Glutamatergic neuron (in vitro differentiated cells): ENCODE results near the gene SLC27A1. TPM values are rescaled to one million over a fixed set of nuclear protein-coding genes. Genes with fewer than 3 reads are reported as not detected.

ENCODE experiments used
- DNase-seq: peaks from one replicate; pipeline ENCODE4 v3.0.0; 2022
- H3K27ac Mint-ChIP-seq: one replicate; pipeline ENCODE4 v1.8.0; 2020; ENCODE audit warnings: mild to moderate bottlenecking, mixed read lengths, inconsistent platforms; ENCODE audit not compliant: unreplicated experiment
- H3K27me3 Mint-ChIP-seq: one replicate; pipeline ENCODE4 v1.8.0; 2020; ENCODE audit warnings: mild to moderate bottlenecking, moderate library complexity, mixed read lengths, inconsistent platforms; ENCODE audit not compliant: unreplicated experiment
- H3K36me3 Mint-ChIP-seq: one replicate; pipeline ENCODE4 v1.8.0; 2020; ENCODE audit warnings: mild to moderate bottlenecking, mixed read lengths, inconsistent platforms; ENCODE audit not compliant: unreplicated experiment
- H3K4me1 Mint-ChIP-seq: one replicate; pipeline ENCODE4 v1.8.0; 2020; ENCODE audit warnings: mild to moderate bottlenecking, low read depth, mixed read lengths, inconsistent platforms; ENCODE audit not compliant: unreplicated experiment
- H3K4me3 Mint-ChIP-seq: one replicate; pipeline ENCODE4 v1.8.0; 2020; ENCODE audit warnings: mild to moderate bottlenecking, mixed read lengths, inconsistent platforms; ENCODE audit not compliant: unreplicated experiment
- H3K9me3 Mint-ChIP-seq: one replicate; pipeline ENCODE4 v1.8.0; 2020; ENCODE audit warnings: mild to moderate bottlenecking, moderate library complexity, mixed read lengths, inconsistent platforms; ENCODE audit not compliant: unreplicated experiment
- total RNA-seq: library from RNA; stranded (reverse); fragmentation: NEBNext Ultra II Directional; extraction: Animal tissue kit (Norgen Biotek cat#: 25700); gene quantifications from one replicate; pipeline ENCODE4 v1.2.1, GENCODE V29; 2021; ENCODE audit not compliant: unreplicated experiment
- TF ChIP-seq, protein P1 (sequence below): fragments of 200-600 bp; sonication (generic); IDR thresholded peaks from one replicate; pipeline ENCODE4 v1.5.0; 2021; ENCODE audit not compliant: partially characterized antibody, unreplicated experiment

SLC27A1 gene
- total RNA-seq, 1 donor from 2014 or later: 16.9 TPM

DNA sequence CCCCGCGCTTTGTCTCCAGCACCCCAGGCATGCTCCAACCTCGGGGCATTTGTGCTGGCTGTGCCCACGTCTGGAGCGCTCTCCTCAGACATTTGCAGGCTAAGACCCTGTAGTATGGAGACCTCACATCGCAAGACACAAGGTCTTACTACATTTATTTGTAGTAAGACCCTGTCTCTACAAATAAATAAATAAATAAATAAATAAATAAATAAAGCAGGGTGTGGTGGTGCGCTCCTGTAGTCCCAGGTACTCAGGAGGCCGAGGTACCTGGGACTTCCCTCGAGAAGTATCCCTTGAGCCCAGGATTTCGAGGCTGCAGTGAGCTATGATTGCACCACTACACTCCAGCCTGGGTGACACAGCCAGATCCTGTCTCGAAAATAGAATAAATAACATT lies 14.2 kb upstream of the SLC27A1 start:
- no peak for DNase-seq
- peaks cover 4% of the 10 kb centered on the region for H3K9me3 Mint-ChIP-seq
- H3K36me3 Mint-ChIP-seq: no peaks in the 10 kb centered on the region
- TF ChIP-seq, protein P1, sequence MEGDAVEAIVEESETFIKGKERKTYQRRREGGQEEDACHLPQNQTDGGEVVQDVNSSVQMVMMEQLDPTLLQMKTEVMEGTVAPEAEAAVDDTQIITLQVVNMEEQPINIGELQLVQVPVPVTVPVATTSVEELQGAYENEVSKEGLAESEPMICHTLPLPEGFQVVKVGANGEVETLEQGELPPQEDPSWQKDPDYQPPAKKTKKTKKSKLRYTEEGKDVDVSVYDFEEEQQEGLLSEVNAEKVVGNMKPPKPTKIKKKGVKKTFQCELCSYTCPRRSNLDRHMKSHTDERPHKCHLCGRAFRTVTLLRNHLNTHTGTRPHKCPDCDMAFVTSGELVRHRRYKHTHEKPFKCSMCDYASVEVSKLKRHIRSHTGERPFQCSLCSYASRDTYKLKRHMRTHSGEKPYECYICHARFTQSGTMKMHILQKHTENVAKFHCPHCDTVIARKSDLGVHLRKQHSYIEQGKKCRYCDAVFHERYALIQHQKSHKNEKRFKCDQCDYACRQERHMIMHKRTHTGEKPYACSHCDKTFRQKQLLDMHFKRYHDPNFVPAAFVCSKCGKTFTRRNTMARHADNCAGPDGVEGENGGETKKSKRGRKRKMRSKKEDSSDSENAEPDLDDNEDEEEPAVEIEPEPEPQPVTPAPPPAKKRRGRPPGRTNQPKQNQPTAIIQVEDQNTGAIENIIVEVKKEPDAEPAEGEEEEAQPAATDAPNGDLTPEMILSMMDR: no peak
- H3K4me1 Mint-ChIP-seq: peaks cover 2% of the 10 kb centered on the region
- H3K27me3 Mint-ChIP-seq: peaks cover 4% of the 10 kb centered on the region
- no peak overlapping the region for H3K27ac Mint-ChIP-seq
- no peak overlapping the region for H3K4me3 Mint-ChIP-seq

DNA sequence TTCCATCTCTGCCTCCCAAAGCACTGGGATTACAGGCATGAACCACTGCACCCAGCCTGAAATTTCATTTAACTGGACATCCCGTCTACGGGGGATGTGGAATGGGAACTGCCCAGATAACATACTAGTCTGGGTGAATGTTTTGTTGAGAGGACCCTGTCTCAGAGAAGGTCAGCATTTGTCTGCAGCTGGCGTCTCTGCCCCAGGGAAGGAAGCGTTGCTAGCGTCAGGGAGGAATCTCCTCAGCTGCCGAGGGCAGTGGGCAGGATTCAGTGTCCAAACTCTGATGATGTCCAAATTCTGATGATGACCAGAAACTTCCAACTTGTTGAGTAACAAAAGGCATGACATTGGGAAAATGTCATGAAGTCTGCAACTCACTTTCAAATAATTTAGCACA lies 12.7 kb upstream of the SLC27A1 start:
- DNase-seq: no peak
- Mint-ChIP-seq H3K4me1 (peaks cover 2% of the 10 kb centered on the region), H3K4me3 (no peak overlapping the region), H3K36me3 (no peaks in the 10 kb centered on the region), H3K27me3 (peaks cover 4% of the 10 kb centered on the region), H3K9me3 (peaks cover 4% of the 10 kb centered on the region), H3K27ac (no peak overlapping the region)
- TF ChIP-seq, protein P1: no peak

DNA sequence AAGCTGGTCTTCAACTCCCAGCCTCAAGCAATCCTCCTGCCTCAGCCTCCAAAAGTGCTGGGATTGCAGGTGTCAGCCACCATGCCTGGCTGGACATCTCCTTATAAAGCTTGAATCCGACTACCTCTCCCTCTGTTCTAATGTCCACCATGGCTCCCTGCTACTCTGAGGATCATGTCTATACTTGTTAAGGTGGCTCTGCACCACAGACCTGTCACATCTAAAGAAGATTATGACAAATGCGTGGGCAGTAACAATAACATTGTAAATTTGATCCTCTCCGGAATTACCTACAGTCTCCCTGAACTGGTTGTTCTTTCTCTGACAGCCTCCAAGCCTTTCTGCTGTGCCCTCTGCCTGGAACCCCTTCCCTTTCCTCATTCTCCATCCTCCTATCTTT lies 11.4 kb upstream of the SLC27A1 start:
- DNase-seq: no peak
- TF ChIP-seq, protein P1: no peak
- H3K4me1 Mint-ChIP-seq: peaks cover 2% of the 10 kb centered on the region
- peaks cover 4% of the 10 kb centered on the region for H3K27me3 Mint-ChIP-seq
- H3K9me3 Mint-ChIP-seq: no peaks in the 10 kb centered on the region
- H3K36me3 Mint-ChIP-seq: no peaks in the 10 kb centered on the region
- H3K4me3 Mint-ChIP-seq: no peak overlapping the region
- no peak overlapping the region for H3K27ac Mint-ChIP-seq

DNA sequence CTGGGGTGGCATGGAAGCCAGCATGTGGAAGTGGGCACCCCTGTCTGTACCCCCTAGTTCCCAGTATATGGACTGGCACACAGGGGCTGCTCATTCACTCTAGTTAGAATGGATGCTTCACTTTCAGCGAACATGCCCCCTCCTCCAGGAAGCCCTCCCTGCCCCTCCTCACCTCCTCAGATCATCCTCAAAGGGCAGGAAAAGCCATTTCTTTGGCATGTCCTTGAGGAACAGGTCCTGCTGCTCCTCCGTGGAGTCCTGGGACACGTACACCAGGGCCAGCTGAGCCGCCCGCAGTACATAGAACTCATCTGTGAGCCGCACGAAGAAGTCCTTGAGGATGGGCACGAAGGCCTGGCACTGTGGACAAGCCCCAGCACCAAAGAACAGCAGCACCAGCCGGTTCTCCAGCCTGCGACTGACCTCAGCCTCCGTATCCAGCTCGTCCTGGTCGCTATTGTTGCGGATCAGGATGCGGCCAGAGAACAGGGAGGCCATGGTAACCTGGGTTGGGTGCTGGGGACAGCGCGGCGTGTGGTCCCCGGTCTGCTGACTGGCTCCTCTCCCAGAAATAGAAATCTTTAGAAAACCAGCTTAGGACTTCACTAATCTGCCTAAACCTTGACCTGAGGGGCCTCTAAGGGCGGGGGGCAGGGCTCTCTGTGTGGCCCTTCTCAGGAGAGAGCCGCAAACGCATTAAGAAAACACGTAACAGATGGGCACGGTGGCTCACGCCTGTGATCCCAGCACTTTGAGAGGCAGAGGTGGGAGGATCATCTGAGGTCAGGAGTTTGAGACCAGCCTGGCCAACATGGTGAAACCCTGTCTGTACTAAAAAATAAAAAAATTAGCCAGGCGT lies 9.7 kb upstream of the SLC27A1 start, which contains the start of gene NXNL1:
TSS of gene NXNL1 (minus strand) at position 555 of the 859 bp plus-strand sequence. CDS start at position 498, 57 bp downstream.
- H3K9me3 Mint-ChIP-seq: no peaks in the 10 kb centered on the region
- H3K4me3 Mint-ChIP-seq: no peak within 1 kb of the TSS
- no peaks in the 10 kb centered on the region for H3K36me3 Mint-ChIP-seq
- no peak for DNase-seq
- no peak within 1 kb of the TSS for H3K27ac Mint-ChIP-seq
- TF ChIP-seq, protein P1: no peak
- no peaks in the 10 kb centered on the region for H3K27me3 Mint-ChIP-seq
- no peaks in the 10 kb centered on the region for H3K4me1 Mint-ChIP-seq

DNA sequence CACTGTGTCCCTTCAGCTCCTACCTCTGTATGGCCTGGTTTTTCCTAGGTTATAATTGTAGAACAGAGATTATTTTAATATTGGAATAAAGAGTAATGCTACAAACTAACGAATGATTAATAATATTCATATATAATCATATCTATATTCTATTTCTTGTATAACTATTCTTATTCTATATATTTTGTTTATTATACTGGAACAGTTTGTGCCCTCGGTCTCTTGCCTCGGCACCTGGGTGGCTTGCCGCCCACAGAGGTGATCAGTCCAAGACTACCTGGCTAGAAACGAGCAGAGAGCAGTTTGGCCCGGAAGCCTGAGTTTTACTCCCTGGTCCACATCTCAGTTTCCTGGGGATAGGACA lies 3.9 kb upstream of the SLC27A1 start:
- no peak overlapping the region for H3K4me3 Mint-ChIP-seq
- H3K27me3 Mint-ChIP-seq: peaks cover 5% of the 10 kb centered on the region
- peaks cover 6% of the 10 kb centered on the region for H3K4me1 Mint-ChIP-seq
- no peak overlapping the region for H3K27ac Mint-ChIP-seq
- H3K9me3 Mint-ChIP-seq: peaks cover 6% of the 10 kb centered on the region
- TF ChIP-seq, protein P1: peak; percentile 44
- no peaks in the 10 kb centered on the region for H3K36me3 Mint-ChIP-seq
- DNase-seq: no peak
